DND-41 (cell line): ENCODE data around the gene RRAS.
A peak's percentile ranks its signal among the peaks of the same experiment; 100 is the strongest.

Experiments used
- ATAC-seq: fragments of 200-7000 bp; cut with Tn5 transposase; 3 replicates; pipeline ENCODE4 v1.9.1; 2021; ENCODE audit warnings: low read depth; ENCODE audit not compliant: insufficient read depth
- DNase-seq: peaks from one replicate; pipeline ENCODE4 v3.0.0-alpha.2; 2020
- H2AFZ ChIP-seq: 2 replicates; pipeline ENCODE4 v1.6.0; 2012; ENCODE audit warnings: low read depth, low read length
- H3K27ac ChIP-seq: 2 replicates; pipeline ENCODE4 v1.5.1; 2012; ENCODE audit warnings: low read length, inconsistent platforms
- H3K27me3 ChIP-seq: fragments of 200-600 bp; sonication (generic); 2 replicates; pipeline ENCODE4 v1.6.0; 2012; ENCODE audit warnings: low read length, mild to moderate bottlenecking, inconsistent platforms; ENCODE audit not compliant: insufficient read depth, poor library complexity
- H3K36me3 ChIP-seq: 2 replicates; pipeline ENCODE4 v1.5.1; 2012; ENCODE audit warnings: low read length, inconsistent platforms; ENCODE audit not compliant: insufficient read depth
- H3K4me1 ChIP-seq: 2 replicates; pipeline ENCODE4 v1.5.1; 2012; ENCODE audit warnings: mild to moderate bottlenecking, low read length; ENCODE audit not compliant: insufficient read depth
- H3K4me2 ChIP-seq: 2 replicates; pipeline ENCODE4 v1.6.0; 2012; ENCODE audit warnings: mild to moderate bottlenecking, moderate library complexity, low read length, inconsistent platforms; ENCODE audit not compliant: insufficient read depth
- H3K4me3 ChIP-seq, 2 experiments: fragments of 200-600 bp in 1 of 2; shearing (Covaris generic) in 1 of 2; 2 replicates each; pipeline ENCODE4 v1.5.1; 2012 to 2016; ENCODE audit warnings: inconsistent platforms in 2 of 2, low read length in 2 of 2, mild to moderate bottlenecking in 2 of 2, low read depth in 1 of 2, moderate library complexity in 1 of 2
- H3K79me2 ChIP-seq: 2 replicates; pipeline ENCODE4 v1.6.0; 2012; ENCODE audit warnings: low read length, inconsistent platforms; ENCODE audit not compliant: insufficient read depth
- H3K9ac ChIP-seq: 2 replicates; pipeline ENCODE4 v1.6.0; 2012; ENCODE audit warnings: low read depth, mild to moderate bottlenecking, inconsistent platforms, low read length, moderate library complexity
- H3K9me3 ChIP-seq: 2 replicates; pipeline ENCODE4 v1.5.1; 2012; ENCODE audit warnings: low read length, moderate library complexity, mild to moderate bottlenecking, inconsistent platforms; ENCODE audit not compliant: insufficient read depth, severe bottlenecking
- H4K20me1 ChIP-seq: 2 replicates; pipeline ENCODE4 v1.6.0; 2012; ENCODE audit warnings: low read length; ENCODE audit not compliant: insufficient read depth
- CTCF ChIP-seq: IDR thresholded peaks from 2 replicates; pipeline ENCODE4 v1.5.1; 2012; ENCODE audit warnings: borderline replicate concordance, low read length, moderate library complexity, mild to moderate bottlenecking; ENCODE audit not compliant: poor library complexity, severe bottlenecking; ENCODE audit errors: extremely low read depth
- EZH2 ChIP-seq: IDR thresholded peaks from 3 replicates; pipeline ENCODE4 v1.6.1; 2012; ENCODE audit warnings: borderline replicate concordance, low read depth, mild to moderate bottlenecking, moderate library complexity, low read length, inconsistent platforms; ENCODE audit not compliant: severe bottlenecking

RRAS gene

GRCh38 chr19:49685845-49686332 lies 45.9 kb upstream of the RRAS start:
- Histone ChIP-seq H4K20me1 (peaks cover 67% of the 10 kb centered on the region), H3K27me3 (no peaks in the 10 kb centered on the region), H3K9me3 (no peaks in the 10 kb centered on the region), H3K4me1 (peaks cover 3% of the 10 kb centered on the region; the same call in 1 of the 2 replicates), H2AFZ (no peak overlapping the region), H3K4me3 (no peak overlapping the region), H3K4me2 (no peak overlapping the region), H3K36me3 (peaks cover 82% of the 10 kb centered on the region), H3K9ac (no peak overlapping the region), H3K27ac (no peak overlapping the region), H3K79me2 (peaks cover 25% of the 10 kb centered on the region)
- DNase-seq (no peak), ATAC-seq (no peak)
- TF ChIP-seq CTCF (no peak), EZH2 (no peak)

- Histone ChIP-seq H3K4me1 (peaks cover 10% of the 10 kb centered on the region), H3K36me3 (peaks cover 88% of the 10 kb centered on the region), H3K9ac (no peak overlapping the region), H3K4me2 (no peak overlapping the region), H3K4me3 (no peak overlapping the region), H4K20me1 (peaks cover 74% of the 10 kb centered on the region), H3K79me2 (peaks cover 33% of the 10 kb centered on the region), H2AFZ (no peak overlapping the region), H3K9me3 (no peaks in the 10 kb centered on the region), H3K27me3 (no peaks in the 10 kb centered on the region), H3K27ac (no peak overlapping the region)
- ATAC-seq (no peak), DNase-seq (no peak)
- TF ChIP-seq EZH2: no peak
- TF ChIP-seq CTCF: no peak
These were observed 45.1 kb upstream of the RRAS start for GRCh38 chr19:49684983-49685553.

GRCh38 chr19:49684251-49684982 lies 44.5 kb upstream of the RRAS start:
- Histone ChIP-seq H3K4me3 (no peak overlapping the region), H3K27me3 (no peaks in the 10 kb centered on the region), H3K79me2 (peaks cover 40% of the 10 kb centered on the region), H3K4me1 (peaks cover 17% of the 10 kb centered on the region), H2AFZ (no peak overlapping the region), H3K9me3 (no peaks in the 10 kb centered on the region), H3K9ac (no peak overlapping the region), H3K36me3 (peaks cover 91% of the 10 kb centered on the region), H3K4me2 (no peak overlapping the region), H3K27ac (no peak overlapping the region), H4K20me1 (peaks cover 80% of the 10 kb centered on the region)
- peak; percentile 56 for TF ChIP-seq CTCF
- TF ChIP-seq EZH2: no peak
- peak; percentile 34; the same call in 2 of the 3 replicates for ATAC-seq
- DNase-seq: no peak
